OCI-LY1 (cell line): Measurements from ENCODE around the gene FBN1.

Experiments used
- H2AFZ ChIP-seq: fragments of 200-600 bp; sonication (generic), shearing (Covaris generic); 2 replicates; pipeline ENCODE4 v1.6.0; 2014; ENCODE audit warnings: antibody characterized with exemption, mild to moderate bottlenecking, low read length
- H3F3A ChIP-seq: fragments of 200-600 bp; sonication (generic), shearing (Covaris generic); 2 replicates; pipeline ENCODE4 v1.6.0; 2014; ENCODE audit warnings: mild to moderate bottlenecking, antibody characterized with exemption, low read length, moderate library complexity; ENCODE audit not compliant: insufficient read depth
- H3K27ac ChIP-seq: fragments of 200-600 bp; sonication (generic); 2 replicates; pipeline ENCODE4 v1.5.1; 2014; ENCODE audit warnings: low read length, mixed run types, mild to moderate bottlenecking, low read depth; ENCODE audit not compliant: poor library complexity, severe bottlenecking
- H3K27me3 ChIP-seq: fragments of 200-600 bp; sonication (generic); 2 replicates; pipeline ENCODE4 v1.6.0; 2014; ENCODE audit warnings: antibody characterized with exemption, mild to moderate bottlenecking, low read length, moderate library complexity; ENCODE audit not compliant: insufficient read depth
- H3K36me3 ChIP-seq: fragments of 200-600 bp; sonication (generic); 2 replicates; pipeline ENCODE4 v1.6.1; 2014; ENCODE audit warnings: mild to moderate bottlenecking, antibody characterized with exemption, low read length, moderate library complexity, mixed read lengths; ENCODE audit not compliant: insufficient read depth
- H3K4me1 ChIP-seq: fragments of 200-600 bp; sonication (generic); 2 replicates; pipeline ENCODE4 v1.5.1; 2014; ENCODE audit warnings: mild to moderate bottlenecking, low read length, moderate library complexity; ENCODE audit not compliant: insufficient read depth, severe bottlenecking
- H3K4me2 ChIP-seq: fragments of 200-600 bp; sonication (generic), shearing (Covaris generic); 2 replicates; pipeline ENCODE4 v1.6.1; 2014; ENCODE audit warnings: low read length
- H3K4me3 ChIP-seq: fragments of 200-600 bp; sonication (generic); 2 replicates; pipeline ENCODE4 v1.5.1; 2014; ENCODE audit warnings: low read length, low read depth, mild to moderate bottlenecking, mixed read lengths; ENCODE audit not compliant: poor library complexity, severe bottlenecking
- H3K79me2 ChIP-seq: fragments of 200-600 bp; shearing (Covaris generic); 2 replicates; pipeline ENCODE4 v1.6.1; 2016; ENCODE audit warnings: mixed run types, low read length, mixed read lengths; ENCODE audit not compliant: insufficient read depth
- H3K9ac ChIP-seq: fragments of 200-600 bp; sonication (generic), shearing (Covaris generic); 2 replicates; pipeline ENCODE4 v1.6.1; 2014; ENCODE audit warnings: mild to moderate bottlenecking, low read length, mixed read lengths
- H3K9me2 ChIP-seq: fragments of 200-600 bp; sonication (generic), shearing (Covaris generic); 2 replicates; pipeline ENCODE4 v1.6.1; 2014; ENCODE audit warnings: low read depth, mild to moderate bottlenecking, low read length, mixed read lengths
- H3K9me3 ChIP-seq: fragments of 200-600 bp; shearing (Covaris generic); 2 replicates; pipeline ENCODE4 v1.6.1; 2014; ENCODE audit warnings: low read length, mixed read lengths
- H4K20me1 ChIP-seq: fragments of 200-600 bp; sonication (generic), shearing (Covaris generic); 2 replicates; pipeline ENCODE4 v1.6.0; 2016; ENCODE audit warnings: mild to moderate bottlenecking, low read length; ENCODE audit not compliant: insufficient read depth
- EZH2 ChIP-seq: fragments of 200-600 bp; sonication (generic), shearing (Covaris generic); IDR thresholded peaks from 2 replicates; pipeline ENCODE4 v1.8.0; 2017; ENCODE audit warnings: borderline replicate concordance, mixed run types, mild to moderate bottlenecking, antibody characterized with exemption, low read length, moderate library complexity, mixed read lengths
- TF ChIP-seq, protein P1 (sequence below): fragments of 200-600 bp; sonication (generic), shearing (Covaris generic); IDR thresholded peaks from 2 replicates; pipeline ENCODE4 v1.5.1; 2017; ENCODE audit warnings: mild to moderate bottlenecking, antibody characterized with exemption, low read length, moderate library complexity, mixed read lengths

The FBN1 gene

DNA sequence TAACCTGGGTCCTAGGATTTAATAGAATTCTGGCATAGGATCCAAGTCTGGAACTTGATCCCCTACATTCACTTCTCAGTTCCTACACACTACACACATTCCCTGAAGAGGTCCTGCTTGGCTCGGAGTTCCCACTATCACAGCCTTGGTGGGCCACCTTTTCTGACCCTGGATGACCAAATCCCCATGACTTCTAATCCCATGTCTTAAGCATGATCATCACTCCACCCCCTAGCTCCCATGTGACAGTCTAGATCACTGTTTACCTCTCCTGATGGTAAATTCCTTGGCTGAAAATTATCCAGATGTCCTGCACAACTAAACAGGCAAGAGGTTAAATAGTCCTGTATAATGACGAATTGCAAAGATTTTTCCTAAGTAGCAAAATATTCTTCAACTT is 274.0 kb downstream of the FBN1 start:
- no peaks in the 10 kb centered on the region for H3K36me3 ChIP-seq
- no peaks in the 10 kb centered on the region for H3K9me2 ChIP-seq
- H3K27ac ChIP-seq = no peak overlapping the region
- no peak for TF ChIP-seq EZH2
- H3F3A ChIP-seq = no peaks in the 10 kb centered on the region
- H4K20me1 ChIP-seq = no peaks in the 10 kb centered on the region
- H3K9ac ChIP-seq = no peak overlapping the region
- no peak overlapping the region for H2AFZ ChIP-seq
- no peaks in the 10 kb centered on the region; the same call in 1 of the 2 replicates for H3K27me3 ChIP-seq
- no peaks in the 10 kb centered on the region for H3K4me1 ChIP-seq
- H3K4me2 ChIP-seq = no peak overlapping the region
- H3K79me2 ChIP-seq = no peaks in the 10 kb centered on the region
- H3K4me3 ChIP-seq = no peak overlapping the region
- H3K9me3 ChIP-seq = no peaks in the 10 kb centered on the region

- Histone ChIP-seq H4K20me1 (no peaks in the 10 kb centered on the region), H3K36me3 (no peaks in the 10 kb centered on the region), H3K4me2 (no peak overlapping the region), H3K4me3 (no peak overlapping the region), H3K27me3 (no peaks in the 10 kb centered on the region; the same call in 1 of the 2 replicates), H3K79me2 (no peaks in the 10 kb centered on the region), H3K4me1 (no peaks in the 10 kb centered on the region), H3K9ac (no peak overlapping the region), H2AFZ (no peak overlapping the region), H3K9me2 (no peaks in the 10 kb centered on the region), H3K9me3 (no peaks in the 10 kb centered on the region), H3K27ac (no peak overlapping the region), H3F3A (no peaks in the 10 kb centered on the region)
- TF ChIP-seq EZH2 = no peak
- TF ChIP-seq, protein P1, sequence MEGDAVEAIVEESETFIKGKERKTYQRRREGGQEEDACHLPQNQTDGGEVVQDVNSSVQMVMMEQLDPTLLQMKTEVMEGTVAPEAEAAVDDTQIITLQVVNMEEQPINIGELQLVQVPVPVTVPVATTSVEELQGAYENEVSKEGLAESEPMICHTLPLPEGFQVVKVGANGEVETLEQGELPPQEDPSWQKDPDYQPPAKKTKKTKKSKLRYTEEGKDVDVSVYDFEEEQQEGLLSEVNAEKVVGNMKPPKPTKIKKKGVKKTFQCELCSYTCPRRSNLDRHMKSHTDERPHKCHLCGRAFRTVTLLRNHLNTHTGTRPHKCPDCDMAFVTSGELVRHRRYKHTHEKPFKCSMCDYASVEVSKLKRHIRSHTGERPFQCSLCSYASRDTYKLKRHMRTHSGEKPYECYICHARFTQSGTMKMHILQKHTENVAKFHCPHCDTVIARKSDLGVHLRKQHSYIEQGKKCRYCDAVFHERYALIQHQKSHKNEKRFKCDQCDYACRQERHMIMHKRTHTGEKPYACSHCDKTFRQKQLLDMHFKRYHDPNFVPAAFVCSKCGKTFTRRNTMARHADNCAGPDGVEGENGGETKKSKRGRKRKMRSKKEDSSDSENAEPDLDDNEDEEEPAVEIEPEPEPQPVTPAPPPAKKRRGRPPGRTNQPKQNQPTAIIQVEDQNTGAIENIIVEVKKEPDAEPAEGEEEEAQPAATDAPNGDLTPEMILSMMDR = no peak
Measured at GRCh38 chr15:48370460-48370859, 275.0 kb downstream of the FBN1 start.

DNA sequence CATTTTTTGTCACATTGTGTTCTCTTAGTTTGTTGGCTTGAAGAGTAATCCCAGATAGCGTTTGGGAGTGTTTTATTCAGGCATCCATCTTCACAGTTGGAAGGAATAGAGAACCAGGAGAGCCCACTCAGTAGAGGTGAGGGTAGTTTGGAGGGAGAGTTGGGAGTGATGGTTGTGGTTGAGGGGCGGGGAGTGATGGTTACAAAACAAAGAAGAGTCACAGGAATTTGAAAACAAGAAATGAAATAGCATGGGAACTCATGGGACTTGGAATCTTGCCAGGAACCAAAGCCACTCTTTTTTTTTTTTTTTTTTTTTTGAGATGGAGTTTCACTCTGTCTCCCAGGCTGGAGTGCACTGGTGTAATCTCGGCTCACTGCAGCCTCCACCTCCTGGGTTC is 278.0 kb downstream of the FBN1 start:
- Histone ChIP-seq H3K4me3 (no peak overlapping the region), H3K9ac (no peak overlapping the region)
- TF ChIP-seq, protein P1 = no peak
- TF ChIP-seq EZH2 = no peak

DNA sequence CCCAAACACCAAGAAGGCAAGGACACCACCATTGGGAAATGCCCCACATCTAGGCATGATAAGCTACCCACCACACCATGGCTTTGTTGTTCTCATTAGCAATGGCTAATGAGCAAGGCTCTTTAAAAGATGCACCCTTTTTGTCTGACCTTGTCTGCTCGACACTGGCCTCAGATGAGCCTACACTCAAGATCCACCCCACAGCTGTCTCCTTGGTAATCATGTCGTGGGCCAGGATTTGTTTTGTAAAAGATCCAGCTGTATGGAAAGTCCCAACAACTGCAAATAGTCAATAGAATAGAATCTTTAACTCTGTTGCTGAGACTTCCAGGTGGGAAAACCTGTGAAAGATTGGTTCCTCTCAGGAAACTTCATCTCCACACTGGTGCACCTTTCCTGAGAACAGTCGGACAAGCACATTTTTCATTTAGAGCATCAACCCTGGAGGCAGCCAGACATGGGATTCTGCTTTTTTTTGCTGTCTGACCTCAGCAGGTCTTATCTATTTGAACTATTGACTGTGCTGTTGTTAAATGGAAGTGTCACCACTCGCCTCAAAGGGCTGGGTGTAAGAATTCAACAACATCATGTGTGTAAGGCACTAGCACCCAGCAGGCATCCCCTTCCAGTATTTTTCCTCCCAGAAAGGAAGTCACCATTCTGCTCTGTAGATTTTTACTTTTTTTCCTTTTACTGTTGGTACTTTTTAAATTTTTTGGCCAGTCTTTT is 278.8 kb downstream of the FBN1 start:
- Histone ChIP-seq H3K27me3 (no peaks in the 10 kb centered on the region; the same call in 1 of the 2 replicates), H3K36me3 (no peaks in the 10 kb centered on the region), H2AFZ (no peak overlapping the region), H3K9ac (no peak overlapping the region), H3K79me2 (no peaks in the 10 kb centered on the region), H3K9me2 (no peaks in the 10 kb centered on the region), H3K4me2 (no peak overlapping the region), H3K27ac (no peak overlapping the region), H3F3A (no peaks in the 10 kb centered on the region), H3K9me3 (no peaks in the 10 kb centered on the region), H4K20me1 (no peaks in the 10 kb centered on the region), H3K4me1 (no peaks in the 10 kb centered on the region), H3K4me3 (no peak overlapping the region)
- TF ChIP-seq EZH2 = no peak
- TF ChIP-seq, protein P1 = no peak

More for the DNA sequence above, 278.0 kb downstream of the FBN1 start:
- H2AFZ ChIP-seq = no peak overlapping the region
- H3K4me2 ChIP-seq = no peak overlapping the region
- no peaks in the 10 kb centered on the region for H3F3A ChIP-seq
- H3K36me3 ChIP-seq = no peaks in the 10 kb centered on the region
- no peaks in the 10 kb centered on the region for H4K20me1 ChIP-seq
- no peaks in the 10 kb centered on the region for H3K9me2 ChIP-seq
- no peaks in the 10 kb centered on the region for H3K79me2 ChIP-seq
- H3K9me3 ChIP-seq = no peaks in the 10 kb centered on the region
- no peaks in the 10 kb centered on the region; the same call in 1 of the 2 replicates for H3K27me3 ChIP-seq
- H3K27ac ChIP-seq = no peak overlapping the region
- H3K4me1 ChIP-seq = no peaks in the 10 kb centered on the region
